ENCODE measurements around the gene PAQR5.

GRCh38 chr15:69297642-69298353 is 914 bp upstream of the PAQR5 start:
- TF ChIP-seq CTCF (IDR thresholded peaks at IDR 0.05) (no peak), POLR2A (IDR thresholded peaks at IDR 0.05) (no peak)

Data from testis (tissue), 2 donors.